ENCODE measurements around the gene PHF21B.

PHF21B gene

DNA sequence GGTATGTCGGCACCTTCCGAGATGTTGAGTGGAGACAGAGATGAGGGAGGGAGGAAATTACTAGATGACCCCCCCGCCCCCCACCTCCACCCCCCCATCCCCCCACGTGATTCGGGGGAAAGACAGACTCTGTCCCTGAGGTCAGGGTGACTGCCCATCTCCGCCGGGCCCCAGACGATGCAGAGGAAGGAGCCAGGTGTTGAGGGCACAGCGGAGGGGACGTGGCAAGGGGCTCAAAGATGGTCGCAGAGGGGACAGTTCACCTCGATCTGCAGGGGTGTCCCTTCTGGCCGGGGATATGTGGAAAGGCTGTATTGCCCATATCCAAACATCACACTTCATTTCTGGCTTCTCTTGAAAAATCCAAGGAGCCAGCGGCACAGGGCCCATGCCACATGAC lies 14.1 kb downstream of the PHF21B start:
- DNase-seq (ENCODE audit: extremely low spot score): no peak
- no peak for TF ChIP-seq LEF1 (IDR thresholded peaks at IDR 0.05; ENCODE audit: borderline replicate concordance)
- TF ChIP-seq ARNT (IDR thresholded peaks at IDR 0.05): no peak
- TF ChIP-seq BHLHE40 (IDR thresholded peaks at IDR 0.05; ENCODE audit: borderline replicate concordance): no peak
- no peak for TF ChIP-seq SUZ12 (IDR thresholded peaks at IDR 0.05)
- TF ChIP-seq FOXK2 (IDR thresholded peaks at IDR 0.05): no peak
- TF ChIP-seq NFRKB (IDR thresholded peaks at IDR 0.05): no peak
- TF ChIP-seq TARDBP (IDR thresholded peaks at IDR 0.05): no peak
- no peak for TF ChIP-seq CTBP1 (IDR thresholded peaks at IDR 0.05; ENCODE audit: borderline replicate concordance)
- TF ChIP-seq ELF4 (IDR thresholded peaks at IDR 0.05): no peak
- TF ChIP-seq, protein P1, sequence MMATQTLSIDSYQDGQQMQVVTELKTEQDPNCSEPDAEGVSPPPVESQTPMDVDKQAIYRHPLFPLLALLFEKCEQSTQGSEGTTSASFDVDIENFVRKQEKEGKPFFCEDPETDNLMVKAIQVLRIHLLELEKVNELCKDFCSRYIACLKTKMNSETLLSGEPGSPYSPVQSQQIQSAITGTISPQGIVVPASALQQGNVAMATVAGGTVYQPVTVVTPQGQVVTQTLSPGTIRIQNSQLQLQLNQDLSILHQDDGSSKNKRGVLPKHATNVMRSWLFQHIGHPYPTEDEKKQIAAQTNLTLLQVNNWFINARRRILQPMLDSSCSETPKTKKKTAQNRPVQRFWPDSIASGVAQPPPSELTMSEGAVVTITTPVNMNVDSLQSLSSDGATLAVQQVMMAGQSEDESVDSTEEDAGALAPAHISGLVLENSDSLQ (IDR thresholded peaks at IDR 0.05): no peak
- TF ChIP-seq FOXA1 (IDR thresholded peaks at IDR 0.05): no peak
- TF ChIP-seq FOXM1 (IDR thresholded peaks at IDR 0.05; ENCODE audit: borderline replicate concordance): no peak
- TF ChIP-seq SP1 (IDR thresholded peaks at IDR 0.05): no peak
- TF ChIP-seq L3MBTL2 (conservative IDR thresholded peaks at IDR 0.05): no peak
- no peak for TF ChIP-seq ZNF384 (IDR thresholded peaks at IDR 0.05)
- TF ChIP-seq HDGF (IDR thresholded peaks at IDR 0.05; ENCODE audit: borderline replicate concordance): no peak
- CTCF ChIA-PET: interaction anchor here (0.6 kb wide), 1 partner anchor 152 kb away, joined by 4 read pairs; no protein-coding TSS in a partner anchor
- POLR2A ChIA-PET: interaction anchor here (1.4 kb wide), 1 partner anchor 11 kb away, joined by 3 read pairs; no protein-coding TSS in a partner anchor

DNA sequence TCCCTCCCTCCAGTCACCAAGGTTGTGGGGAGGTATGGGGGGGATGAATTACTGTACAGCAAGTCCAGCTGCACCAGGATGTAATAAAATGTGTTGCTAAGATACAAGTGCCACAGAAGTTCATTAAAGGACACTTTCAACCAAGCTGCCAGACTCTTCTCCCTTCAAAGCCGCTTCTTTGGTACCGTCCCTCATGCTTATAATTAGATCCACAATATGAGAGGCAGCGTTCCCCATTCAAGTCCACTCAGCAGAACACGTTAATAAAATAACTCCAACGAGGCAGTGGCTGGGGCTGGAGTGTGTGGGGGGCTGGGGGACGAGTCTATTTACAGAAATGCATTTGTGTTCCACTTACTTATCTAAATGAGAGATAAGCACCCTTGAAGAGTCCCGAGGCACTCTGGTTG lies 14.7 kb downstream of the PHF21B start:
- ChIA-PET CTCF (interaction anchor here (0.6 kb wide), 1 partner anchor 153 kb away, joined by 4 read pairs; no protein-coding TSS in a partner anchor), POLR2A (interaction anchor here (1.4 kb wide), 1 partner anchor 11 kb away, joined by 3 read pairs; no protein-coding TSS in a partner anchor)
- TF ChIP-seq L3MBTL2 (conservative IDR thresholded peaks at IDR 0.05) (no peak), ARNT (IDR thresholded peaks at IDR 0.05) (no peak), TARDBP (IDR thresholded peaks at IDR 0.05) (no peak), BHLHE40 (IDR thresholded peaks at IDR 0.05; ENCODE audit: borderline replicate concordance) (no peak), NFRKB (IDR thresholded peaks at IDR 0.05) (no peak), SP1 (IDR thresholded peaks at IDR 0.05) (no peak), ELF4 (IDR thresholded peaks at IDR 0.05) (no peak)
- DNase-seq (ENCODE audit: extremely low spot score): no peak

DNA sequence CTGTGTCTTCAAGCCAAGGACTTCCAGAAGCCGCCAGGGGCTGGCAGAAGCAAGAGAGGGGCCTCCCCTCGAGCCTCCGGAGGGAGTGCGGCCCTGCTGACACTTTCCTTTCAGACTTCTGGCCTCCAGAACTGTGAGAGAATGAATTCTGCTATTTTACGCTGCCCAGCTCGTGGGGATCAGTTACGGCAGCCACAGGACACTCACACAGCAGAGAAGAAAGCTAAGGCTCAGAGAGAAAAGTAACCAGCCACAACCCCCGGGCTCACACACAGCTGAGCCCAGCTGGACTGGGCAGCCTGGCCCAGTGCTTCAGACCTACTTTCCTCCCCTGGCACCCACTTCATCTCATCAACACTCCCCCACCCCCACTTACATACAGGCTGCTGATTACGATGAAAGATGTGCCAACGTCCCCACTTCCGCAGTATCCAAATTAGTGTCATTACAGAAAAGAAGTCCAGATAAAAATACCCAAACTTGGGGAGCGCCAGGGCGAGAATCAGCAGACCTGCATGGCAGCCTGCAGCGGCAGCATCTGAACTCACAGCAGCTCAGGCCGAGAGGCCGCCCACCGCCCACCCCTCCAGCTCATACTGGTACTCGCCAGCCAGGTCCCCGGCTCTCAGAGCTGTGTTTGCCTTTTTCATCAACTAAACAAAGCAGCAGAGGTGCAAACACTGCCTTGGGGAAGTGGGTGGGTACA lies 15.3 kb downstream of the PHF21B start:
- TF ChIP-seq BHLHE40 (IDR thresholded peaks at IDR 0.05; ENCODE audit: borderline replicate concordance) (no peak), FOXK2 (IDR thresholded peaks at IDR 0.05) (no peak), NFRKB (IDR thresholded peaks at IDR 0.05) (no peak), FOXA1 (IDR thresholded peaks at IDR 0.05) (no peak), TARDBP (IDR thresholded peaks at IDR 0.05) (no peak), L3MBTL2 (conservative IDR thresholded peaks at IDR 0.05) (no peak)
- POLR2A ChIA-PET: interaction anchor here (1.4 kb wide), 1 partner anchor 12 kb away, joined by 3 read pairs; no protein-coding TSS in a partner anchor
- CTCF ChIA-PET: no interaction called here
- DNase-seq (ENCODE audit: extremely low spot score): no peak

DNA sequence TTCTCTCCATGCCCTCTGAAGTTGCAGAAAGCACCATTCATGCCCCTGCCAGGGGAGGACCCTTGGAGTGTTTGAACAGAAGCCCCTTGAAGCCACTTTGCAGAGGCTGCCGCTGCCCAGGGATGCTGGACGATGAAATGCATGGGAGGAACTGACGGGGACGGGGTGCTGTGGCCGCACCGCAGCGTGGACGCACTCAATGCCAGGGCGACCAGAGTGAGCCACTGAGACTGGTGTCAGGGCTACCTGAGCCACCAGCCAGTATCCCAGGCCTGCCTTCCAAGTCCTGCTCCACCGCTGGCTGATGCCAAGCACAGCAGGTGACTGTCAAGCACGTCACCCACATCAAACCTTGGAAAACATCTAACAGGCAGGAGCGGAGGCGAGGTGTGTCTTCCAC lies 17.6 kb downstream of the PHF21B start:
- TF ChIP-seq NFRKB (IDR thresholded peaks at IDR 0.05) (no peak), SP1 (IDR thresholded peaks at IDR 0.05) (no peak), CTBP1 (IDR thresholded peaks at IDR 0.05; ENCODE audit: borderline replicate concordance) (no peak), SUZ12 (IDR thresholded peaks at IDR 0.05) (no peak), FOXA1 (IDR thresholded peaks at IDR 0.05) (no peak), ELF4 (IDR thresholded peaks at IDR 0.05) (no peak)
- TF ChIP-seq, protein P1 (IDR thresholded peaks at IDR 0.05): no peak
- ChIA-PET CTCF (no interaction called here), POLR2A (interaction anchor here (1.0 kb wide), 1 partner anchor 14 kb away, joined by 3 read pairs; no protein-coding TSS in a partner anchor)
- no peak for DNase-seq (ENCODE audit: extremely low spot score)

DNA sequence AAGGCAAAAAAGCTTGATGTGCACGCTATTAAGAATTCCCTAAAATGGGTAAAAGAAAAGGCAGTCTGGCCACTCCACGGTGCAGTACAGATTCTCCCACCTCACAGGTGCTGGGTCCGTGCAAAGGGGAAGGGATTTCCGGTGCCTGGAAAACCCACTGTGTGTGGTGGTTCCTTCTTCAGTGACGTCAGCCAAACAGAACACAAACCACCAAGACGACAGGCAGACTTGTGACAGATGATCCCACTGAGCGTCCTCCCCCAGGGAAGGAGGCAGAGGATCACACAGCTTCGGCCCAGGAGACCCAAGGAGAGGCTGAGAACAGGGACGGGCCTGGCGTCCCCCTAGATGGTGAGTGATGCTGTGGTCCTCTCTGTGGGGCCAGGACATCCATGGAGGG lies 18.6 kb downstream of the PHF21B start:
- ChIA-PET POLR2A (no interaction called here), CTCF (no interaction called here)
- DNase-seq (ENCODE audit: extremely low spot score): no peak
- TF ChIP-seq ZNF384 (IDR thresholded peaks at IDR 0.05) (no peak), LEF1 (IDR thresholded peaks at IDR 0.05; ENCODE audit: borderline replicate concordance) (no peak), FOXK2 (IDR thresholded peaks at IDR 0.05) (no peak), FOXA1 (IDR thresholded peaks at IDR 0.05) (no peak), SUZ12 (IDR thresholded peaks at IDR 0.05) (no peak), SP1 (IDR thresholded peaks at IDR 0.05) (no peak), NFRKB (IDR thresholded peaks at IDR 0.05) (no peak), HDGF (IDR thresholded peaks at IDR 0.05; ENCODE audit: borderline replicate concordance) (no peak), ARNT (IDR thresholded peaks at IDR 0.05) (no peak), TARDBP (IDR thresholded peaks at IDR 0.05) (no peak), CTBP1 (IDR thresholded peaks at IDR 0.05; ENCODE audit: borderline replicate concordance) (no peak), L3MBTL2 (conservative IDR thresholded peaks at IDR 0.05) (no peak), BHLHE40 (IDR thresholded peaks at IDR 0.05; ENCODE audit: borderline replicate concordance) (no peak), FOXM1 (IDR thresholded peaks at IDR 0.05; ENCODE audit: borderline replicate concordance) (no peak), ELF4 (IDR thresholded peaks at IDR 0.05) (no peak)
- TF ChIP-seq, protein P1 (IDR thresholded peaks at IDR 0.05): no peak

DNA sequence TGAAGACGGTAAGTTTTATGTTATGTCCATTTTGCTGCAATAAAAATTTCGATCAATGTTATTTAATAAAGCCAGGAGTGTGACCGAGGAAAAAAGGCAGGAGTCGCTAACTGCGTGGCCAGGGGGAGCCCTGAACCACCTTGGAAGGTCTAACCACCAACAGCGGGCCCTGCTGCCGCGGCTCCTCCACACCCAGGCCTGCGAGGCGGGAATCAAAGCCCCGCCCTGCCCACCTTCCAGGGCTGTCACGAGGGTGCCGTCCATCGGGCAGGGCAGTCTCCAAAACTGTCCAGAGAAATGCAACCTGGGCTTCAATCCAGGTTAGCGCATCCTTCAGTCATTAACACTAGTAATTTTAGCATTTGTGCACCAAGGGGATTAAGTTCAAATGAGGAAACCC lies 19.0 kb downstream of the PHF21B start:
- CTCF ChIA-PET: no interaction called here

More for the DNA sequence above, 19.0 kb downstream of the PHF21B start:
- no peak for DNase-seq (ENCODE audit: extremely low spot score)
- POLR2A ChIA-PET: no interaction called here
- TF ChIP-seq ARNT (IDR thresholded peaks at IDR 0.05): no peak
- TF ChIP-seq FOXK2 (IDR thresholded peaks at IDR 0.05): no peak
- no peak for TF ChIP-seq HDGF (IDR thresholded peaks at IDR 0.05; ENCODE audit: borderline replicate concordance)
- no peak for TF ChIP-seq ELF4 (IDR thresholded peaks at IDR 0.05)
- no peak for TF ChIP-seq SUZ12 (IDR thresholded peaks at IDR 0.05)
- no peak for TF ChIP-seq SP1 (IDR thresholded peaks at IDR 0.05)
- no peak for TF ChIP-seq FOXA1 (IDR thresholded peaks at IDR 0.05)
- TF ChIP-seq, protein P1 (IDR thresholded peaks at IDR 0.05): no peak
- no peak for TF ChIP-seq L3MBTL2 (conservative IDR thresholded peaks at IDR 0.05)
- TF ChIP-seq LEF1 (IDR thresholded peaks at IDR 0.05; ENCODE audit: borderline replicate concordance): no peak

Measured in HEK293T (cell line).